Stimulated activated CD4-positive, alpha-beta T cell treated with anti-CD3 and anti-CD28 coated beads, Interleukin-1b, Interleukin-23, amount 100 ng/mL, for 24 hours (primary cell): ENCODE measurements around the gene FLNB.
"Not testable (repeated sequence)": the region's sequence is repeated elsewhere in the genome, so short reads cannot be mapped to it uniquely, and the experiment has no call there.

Experiments
- DNase-seq, 4 experiments: peaks; one replicate each; pipeline ENCODE4 v3.0.0-alpha.2; 2020; ENCODE audit warnings: low read depth in 4 of 4, low spot score in 1 of 4

FLNB gene

DNA sequence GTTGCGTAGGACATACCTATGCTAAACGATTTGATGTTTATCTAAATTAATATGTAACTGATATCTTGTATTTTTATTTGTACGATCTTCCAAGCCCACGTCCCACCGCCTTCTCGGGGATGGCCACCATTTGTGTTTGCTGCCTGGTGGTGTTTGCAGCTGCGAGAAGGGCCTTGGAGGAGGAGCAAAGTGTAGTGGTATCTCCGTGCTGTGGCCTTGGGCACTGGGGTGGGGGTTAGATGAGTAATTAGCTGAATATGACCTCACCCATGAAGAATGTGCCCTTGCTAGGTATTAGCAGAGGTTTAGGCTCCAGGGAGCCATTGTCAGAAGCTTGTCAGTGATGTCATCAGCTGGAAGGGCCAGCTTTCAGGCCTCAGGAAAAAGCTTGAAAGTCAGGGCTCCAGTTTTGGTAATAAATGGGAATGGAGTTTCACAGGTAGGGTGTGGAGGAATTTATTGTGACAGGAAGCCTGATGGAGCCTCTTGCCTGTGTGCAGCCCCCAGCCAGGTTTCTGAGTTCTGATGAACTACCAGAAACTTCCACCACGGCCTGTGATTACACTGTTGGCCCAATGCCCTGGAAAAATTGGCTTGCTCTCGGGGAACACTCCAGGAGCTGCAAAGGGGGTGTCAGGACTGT lies 41.0 kb downstream of the FLNB start:
- no peak for DNase-seq

DNA sequence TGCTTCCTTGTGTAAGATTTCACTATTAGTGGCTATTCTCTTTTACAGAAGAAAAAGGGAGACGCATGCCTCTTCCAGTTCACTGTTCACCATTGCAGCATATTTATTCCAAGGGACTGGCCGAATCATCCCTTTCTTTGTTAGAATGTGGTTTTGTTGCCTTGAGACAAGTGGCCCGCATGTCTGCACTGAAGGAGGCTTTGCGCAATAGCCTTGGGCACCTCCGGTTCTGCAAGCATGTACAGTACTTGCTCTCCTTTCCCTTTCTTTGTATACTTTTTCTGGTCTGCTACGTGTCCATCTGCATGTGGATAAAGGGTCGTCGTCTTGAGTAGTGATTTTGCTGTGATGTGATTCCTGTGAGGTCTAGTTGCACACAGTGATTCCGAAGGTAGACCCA lies 43.0 kb downstream of the FLNB start:
- no peak for DNase-seq

DNA sequence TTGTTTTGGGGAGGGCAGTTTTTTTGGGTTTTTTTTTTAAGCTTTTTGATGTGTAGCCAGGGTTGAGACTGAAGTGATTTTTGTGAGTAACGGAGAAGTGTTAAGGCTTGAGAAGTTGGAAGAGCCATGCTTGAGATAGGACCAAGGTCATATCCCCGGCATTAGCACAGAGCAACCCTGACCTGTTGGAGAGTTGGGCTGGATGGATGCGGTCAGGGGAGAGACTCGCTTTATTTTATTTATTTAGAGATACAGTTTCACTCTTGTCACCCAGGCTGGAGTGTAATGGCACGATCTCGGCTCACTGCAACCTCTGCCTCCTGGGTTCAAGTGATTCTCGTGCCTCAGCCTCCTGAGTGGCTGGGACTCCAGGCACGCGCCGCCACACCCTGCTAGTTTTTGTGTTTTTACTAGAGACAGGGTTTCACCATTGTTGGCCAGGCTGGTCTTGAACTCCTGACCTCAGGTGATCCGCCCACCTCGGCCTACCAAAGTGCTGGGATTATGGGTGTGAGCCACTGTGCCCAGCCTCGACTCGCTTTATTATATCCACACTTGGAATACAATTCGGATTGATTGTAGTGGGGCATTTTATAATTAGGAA lies 43.5 kb downstream of the FLNB start:
- not testable (repeated sequence) for DNase-seq

DNA sequence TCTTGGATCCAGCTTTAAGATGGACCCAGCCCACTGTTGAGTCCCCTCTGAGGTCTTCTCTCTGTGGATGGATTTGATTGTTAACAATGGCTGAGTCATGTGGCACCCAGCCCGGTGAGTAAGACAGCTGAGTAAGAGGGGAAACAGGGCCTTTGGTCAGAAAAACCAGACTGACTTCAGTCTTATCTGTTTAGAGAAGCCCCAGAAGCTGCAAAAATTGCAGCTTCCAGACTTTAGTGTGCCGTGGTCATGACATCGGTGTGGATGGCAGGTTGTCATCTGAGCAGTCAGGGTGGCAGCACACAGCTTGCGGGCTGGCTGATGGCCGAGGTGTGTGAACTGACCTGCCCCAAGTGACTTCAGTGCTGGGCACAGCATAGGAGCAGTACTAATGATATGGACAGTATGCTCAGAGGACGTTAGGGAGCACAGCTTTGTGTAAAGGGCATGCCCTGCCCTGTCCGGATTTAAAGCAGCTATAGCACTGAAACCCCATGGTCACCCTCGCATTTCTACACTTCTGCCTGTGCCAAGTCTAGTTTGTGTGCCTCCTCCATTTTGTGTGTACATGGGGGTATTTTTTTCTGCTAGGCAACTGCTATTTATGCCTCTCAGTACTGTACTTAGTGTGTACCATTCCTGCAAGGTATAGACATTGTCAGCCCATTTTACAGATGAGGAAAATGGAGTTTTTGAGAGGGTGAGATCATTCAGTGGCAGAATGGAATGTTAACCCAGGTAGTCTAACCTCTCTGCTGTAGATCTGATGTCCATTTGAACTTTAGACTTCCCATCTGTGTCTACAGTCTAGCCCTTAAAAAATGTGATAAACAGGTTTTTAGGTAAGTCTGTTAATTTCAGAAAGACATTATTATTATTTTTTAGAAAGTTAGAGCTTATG lies 44.4 kb downstream of the FLNB start:
- peak in 3 of 4 experiments; percentile 6 to 26 (median 16) for DNase-seq

DNA sequence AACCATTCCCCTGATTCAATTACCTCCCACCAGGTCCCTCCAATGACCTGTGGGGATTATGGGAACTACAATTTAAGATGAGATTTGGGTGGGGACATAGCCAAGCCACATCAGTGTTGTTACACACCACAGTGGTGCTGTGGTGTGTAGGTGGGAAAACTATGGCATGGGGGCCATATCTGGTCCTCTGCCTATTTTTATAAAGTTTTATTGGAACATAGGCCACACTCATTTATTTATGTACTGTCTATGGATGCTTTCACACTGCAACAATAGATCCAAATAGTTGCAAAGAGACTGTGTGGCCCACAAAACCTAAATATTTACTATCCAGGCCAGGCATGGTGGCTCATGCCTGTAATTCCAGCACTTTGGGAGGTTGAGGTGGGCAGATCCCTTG lies 46.4 kb downstream of the FLNB start:
- no peak for DNase-seq

DNA sequence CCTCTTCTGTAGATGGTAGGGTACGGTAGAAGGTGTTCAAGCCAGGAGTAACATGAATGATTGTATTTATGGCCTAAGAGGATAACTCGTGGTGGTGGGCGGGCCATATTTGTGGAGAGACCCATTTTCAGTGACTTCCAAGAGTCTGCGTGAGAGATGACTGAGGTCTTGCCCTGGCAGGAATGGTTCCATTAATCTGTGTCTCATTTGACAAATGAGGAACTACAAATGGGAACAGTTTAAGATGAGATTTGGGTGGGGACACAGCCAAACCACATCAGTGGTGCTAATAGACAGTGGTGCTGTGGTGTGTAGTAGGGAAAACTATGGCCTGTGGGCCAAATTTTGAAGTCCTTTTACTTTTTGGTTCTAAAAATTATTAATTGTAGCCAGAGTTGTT lies 47.1 kb downstream of the FLNB start:
- no peak for DNase-seq

DNA sequence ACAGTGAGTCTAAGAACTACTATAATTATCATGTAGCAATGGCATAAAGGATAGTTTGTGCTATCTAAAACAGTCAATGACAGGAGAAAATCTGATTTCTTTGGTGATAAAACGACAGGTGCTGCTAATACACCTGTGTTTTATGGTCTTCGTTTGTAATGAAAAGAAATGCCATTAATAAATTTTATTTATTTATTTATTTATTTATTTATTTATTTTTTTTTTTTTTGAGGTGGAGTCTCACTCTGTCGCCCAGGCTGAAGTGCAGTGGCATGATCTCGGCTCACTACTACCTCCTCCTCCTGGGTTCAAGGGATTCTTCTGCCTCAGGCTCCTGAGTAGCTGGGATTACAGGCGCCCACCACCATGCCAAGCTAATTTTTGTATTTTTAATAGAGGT lies 47.7 kb downstream of the FLNB start:
- DNase-seq = not testable (repeated sequence)

DNA sequence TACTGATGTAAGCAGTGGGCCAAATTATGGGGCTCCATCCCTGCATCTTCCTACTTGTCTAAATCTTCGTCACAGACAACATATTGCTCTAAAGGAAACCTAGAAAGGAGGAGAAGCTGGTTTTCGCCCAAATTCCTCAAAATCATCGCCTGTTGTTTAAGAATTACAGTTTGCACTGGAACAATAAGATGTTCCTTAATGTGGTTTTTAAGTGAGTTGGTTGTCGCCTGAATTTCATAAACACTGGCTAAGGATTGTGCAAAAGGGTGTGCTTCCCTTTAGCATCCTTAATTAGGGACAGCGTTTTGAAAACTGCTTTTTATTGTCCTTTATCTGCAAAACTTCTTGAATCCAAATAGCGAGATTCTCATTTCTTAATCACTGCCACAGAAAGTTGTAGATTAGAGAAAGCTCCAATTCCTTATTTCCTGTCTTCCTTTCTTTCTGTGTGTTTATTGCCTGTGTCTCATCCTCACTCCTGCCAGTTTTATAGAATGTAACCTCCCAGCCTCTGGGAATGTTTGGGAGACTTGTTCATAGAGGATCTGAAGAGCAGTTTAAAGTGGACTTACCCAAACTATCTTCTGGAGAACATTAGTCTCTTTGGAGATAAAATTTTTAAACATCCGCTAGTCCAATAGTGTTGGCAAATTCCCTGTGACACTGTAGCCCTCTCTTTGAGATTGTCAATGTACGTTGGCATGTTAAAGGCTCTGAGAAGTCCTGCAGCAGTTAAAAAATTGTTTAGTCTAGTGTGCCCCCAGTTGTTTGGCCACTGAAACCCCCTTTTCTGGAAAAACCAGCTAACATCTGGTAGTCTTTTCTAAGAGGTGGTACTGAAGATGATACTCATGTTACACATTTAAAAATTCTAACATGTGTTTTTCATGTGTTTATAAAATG lies 50.4 kb downstream of the FLNB start:
- DNase-seq = no peak

DNA sequence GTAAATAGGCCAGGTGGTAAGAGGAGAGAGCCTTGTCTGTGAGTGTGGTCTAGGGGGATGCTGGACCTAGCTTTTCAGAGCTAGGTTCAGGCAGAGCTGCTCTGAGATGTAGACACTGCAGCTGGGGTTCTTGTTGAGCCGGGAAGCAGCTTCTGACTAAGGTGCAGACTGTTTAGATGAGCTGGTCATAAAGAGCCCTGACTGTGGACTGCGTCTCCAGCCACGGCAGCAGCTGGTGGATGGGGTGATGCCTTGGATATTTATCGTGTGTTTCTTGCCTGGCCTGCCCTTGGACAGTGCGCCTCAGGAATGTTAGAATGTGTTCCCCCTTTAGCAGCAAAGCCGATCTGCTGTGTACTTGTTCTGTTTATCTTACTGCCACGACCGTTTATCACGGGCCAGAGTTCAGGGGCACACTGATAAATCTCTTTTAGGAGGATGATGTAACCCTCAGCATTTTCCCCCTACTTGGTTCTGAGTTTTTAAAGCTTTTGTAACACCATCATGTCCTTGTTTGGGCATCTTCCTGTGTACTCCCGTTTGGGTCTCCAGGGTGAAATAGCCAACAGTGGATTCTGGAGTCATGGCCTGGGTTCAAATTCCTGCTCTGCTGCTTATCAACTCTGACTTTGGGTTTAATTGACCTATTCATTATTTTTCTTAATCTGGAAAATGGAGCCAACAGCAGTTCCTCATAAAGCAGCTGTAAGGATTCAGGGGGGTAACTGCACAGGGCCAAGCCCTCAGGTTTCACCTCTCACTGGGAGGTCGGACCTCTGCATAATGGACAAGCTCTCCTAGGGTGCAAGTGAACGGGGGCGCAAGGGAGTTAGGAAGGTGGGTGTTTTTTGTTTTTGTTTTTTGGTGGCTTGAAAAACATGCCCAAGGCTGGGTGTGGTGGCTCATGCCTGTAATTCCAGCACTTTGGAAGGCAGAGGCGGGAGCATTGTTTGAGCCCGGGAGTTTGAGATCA lies 51.4 kb downstream of the FLNB start:
- DNase-seq = no peak

DNA sequence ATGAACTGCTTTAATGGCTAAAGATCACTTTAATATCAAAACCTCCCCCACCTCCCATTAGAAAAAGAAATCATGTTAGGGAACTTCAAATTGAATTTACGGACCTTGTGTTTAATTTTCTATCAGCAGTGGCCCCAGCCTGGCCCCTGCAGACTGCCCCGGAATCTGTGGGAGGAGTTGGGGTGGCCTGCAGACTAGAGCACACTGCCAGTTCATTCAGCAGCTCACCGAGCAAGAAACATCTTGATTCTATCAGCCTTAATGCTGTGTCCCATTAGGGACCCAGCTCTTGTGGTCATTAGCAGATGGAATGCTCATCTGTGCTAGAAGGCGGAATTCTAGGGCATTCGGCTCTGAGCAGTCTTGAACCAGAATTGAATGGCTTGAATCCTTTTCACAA lies 54.2 kb downstream of the FLNB start:
- no peak for DNase-seq

DNA sequence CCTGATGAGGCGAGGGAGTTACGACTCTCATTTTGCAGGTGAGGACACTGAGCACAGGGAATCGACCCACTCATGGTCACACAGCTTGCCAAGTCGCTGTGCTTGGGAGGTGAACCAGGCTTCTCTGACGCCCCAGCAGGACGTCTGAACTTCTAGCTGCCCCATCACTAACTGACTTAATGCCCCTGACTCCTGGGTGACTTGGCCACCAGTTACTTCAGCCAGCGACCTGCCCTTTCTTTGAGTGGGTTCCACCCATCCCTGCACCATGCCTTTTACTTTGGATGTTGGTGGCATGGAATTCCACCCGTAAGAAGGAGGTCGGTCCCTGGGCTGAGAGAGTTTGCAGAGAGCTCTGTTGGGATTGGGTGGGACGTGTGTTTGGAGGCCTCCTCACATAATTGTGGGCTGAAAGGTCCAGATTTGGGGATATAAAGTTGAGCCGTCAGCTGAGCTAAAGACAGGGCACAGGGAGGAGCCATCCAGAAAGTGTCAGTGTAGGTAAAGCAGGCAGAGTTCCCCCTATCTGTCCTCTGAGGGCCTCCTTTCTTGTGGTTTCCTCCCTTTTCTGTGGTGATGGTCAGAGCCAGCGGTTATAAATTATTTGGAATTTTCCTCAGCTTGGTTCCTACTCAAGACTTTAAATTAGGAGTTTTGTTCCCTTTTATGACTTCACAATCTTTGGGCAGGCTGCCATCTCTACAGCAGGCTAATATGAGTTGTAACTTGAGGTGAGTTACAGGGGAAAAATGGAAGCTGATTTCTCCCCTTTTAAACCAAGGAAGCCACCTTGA lies 55.0 kb downstream of the FLNB start:
- DNase-seq = no peak

DNA sequence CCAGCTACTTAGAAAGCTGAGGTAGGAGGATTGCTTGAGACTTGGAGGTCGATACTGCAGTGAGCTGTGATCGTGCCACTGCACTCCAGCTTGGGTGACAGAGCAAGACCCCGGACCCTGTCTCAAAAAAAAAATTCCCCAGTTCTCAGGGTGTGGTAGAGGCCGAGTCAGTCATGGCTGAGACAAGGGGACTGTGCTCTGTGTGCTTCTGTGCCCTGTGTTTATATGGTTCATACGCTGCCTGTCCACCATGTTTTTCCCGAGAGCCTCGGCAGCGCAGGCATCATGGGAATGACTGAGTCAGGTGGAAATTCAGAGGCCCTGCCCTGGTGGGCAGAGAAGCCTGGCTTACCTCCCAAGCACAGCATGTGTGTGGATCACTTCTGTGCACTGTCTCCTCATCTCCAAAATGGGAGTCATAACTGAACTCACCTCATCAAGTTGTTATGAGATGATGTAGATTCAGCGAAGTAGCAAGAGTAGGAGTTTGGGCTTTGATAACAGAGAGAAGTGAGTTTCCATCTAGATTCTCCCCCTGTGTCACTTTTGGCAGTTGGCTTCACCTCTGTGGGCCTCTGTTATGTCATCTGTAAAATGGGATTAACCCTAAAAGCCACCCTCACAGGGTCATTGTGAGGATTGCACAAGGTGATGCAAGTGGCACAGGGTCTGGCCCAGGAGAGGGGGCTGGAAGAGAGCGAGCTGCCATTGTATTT lies 56.9 kb downstream of the FLNB start:
- no peak for DNase-seq

DNA sequence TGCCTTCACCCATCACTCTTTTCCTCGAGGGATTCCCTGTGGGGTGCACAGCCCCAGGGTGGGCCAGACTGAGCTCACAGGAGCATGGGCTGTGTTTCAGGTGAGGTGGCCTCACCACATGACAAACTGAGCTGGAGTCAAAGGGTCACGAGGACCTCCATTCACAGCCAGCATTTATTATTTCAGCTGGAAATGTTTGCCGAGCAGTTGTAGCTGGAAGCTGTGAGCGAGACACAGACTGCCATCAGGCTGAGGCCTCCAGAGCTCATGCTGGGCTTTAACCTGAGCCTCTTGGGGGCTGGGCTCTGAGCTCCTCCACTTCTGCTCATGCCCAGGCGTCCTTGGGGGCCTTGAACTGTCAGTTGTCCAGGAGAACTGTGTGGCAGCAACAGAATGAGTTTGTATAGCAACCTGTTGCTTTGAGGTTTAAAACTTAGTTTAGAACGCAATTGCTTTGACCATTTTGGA lies 57.5 kb downstream of the FLNB start:
- DNase-seq = no peak

DNA sequence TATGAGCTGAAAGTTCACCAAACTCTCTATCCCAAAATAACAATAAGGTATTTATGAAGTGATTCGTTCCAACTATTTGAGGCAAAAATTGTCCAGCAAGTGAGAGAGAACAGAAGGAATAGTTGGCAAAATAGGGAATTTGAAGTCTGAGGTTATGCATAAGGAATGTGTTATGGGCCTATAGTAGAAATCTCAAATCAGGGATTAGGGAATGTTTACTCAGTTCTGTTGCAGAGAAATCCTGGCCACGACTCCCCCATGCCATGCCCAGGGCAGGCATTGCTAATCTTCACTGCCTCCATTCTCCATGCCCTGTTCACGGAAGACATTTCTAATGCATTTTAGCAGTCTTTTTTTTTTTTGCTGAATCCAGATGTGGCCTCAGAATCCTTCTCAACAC lies 58.6 kb downstream of the FLNB start:
- no peak for DNase-seq

DNA sequence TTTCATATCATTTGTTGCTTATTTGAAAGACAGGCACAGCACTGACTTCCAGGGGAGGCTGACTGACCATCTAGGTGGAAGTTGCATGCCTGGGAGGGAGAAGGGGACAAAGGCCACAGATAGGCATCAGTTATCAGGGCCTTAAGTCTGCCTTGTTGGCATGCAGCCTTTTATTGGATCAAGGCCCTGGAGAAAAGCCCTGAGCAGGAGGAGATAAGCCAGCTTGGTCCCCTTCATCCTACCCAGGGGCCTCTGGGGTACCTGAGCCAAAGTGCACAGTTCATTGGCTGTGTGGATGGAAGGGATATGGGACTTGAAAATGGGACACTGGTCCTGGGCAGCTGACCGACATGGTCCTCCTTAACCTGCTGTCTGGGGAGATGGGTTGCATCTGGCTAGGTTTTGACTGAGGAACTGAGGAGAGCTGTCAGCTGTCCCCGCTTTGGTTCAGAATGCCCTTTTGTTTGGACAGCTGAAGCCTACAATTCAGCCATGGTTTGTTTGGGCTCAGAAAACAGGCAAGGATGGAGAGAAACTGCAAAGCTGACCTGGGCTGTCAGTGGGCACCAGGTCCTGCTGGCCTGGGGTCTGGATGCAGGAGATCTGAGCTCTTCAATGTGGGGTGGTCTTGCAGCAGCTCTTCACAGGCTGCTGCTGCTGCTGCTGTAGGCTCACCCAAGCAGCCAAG lies 60.0 kb downstream of the FLNB start:
- DNase-seq = no peak

DNA sequence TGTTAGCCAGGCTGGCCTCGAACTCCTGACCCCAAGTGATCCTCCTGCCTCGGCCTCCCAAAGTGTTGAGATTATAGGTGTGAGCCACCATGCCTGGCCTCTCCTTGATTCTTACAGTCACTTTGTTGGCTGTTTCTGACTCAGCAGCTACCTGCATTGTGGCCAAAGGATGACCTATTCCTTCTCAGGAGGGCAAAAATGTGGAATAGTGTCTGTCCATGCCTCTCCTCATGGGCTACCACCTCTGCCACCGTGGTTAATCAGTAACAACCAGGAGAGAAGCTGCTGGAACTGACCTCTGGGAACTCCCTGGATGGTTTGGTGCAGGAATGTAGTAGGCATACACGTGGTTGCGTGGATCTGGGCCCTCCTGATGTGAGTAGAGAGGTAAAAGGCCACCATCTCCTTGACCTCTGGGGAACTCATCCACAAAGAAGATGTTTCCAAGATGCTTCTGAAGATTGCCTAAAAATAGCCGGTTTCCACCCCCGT lies 63.3 kb downstream of the FLNB start:
- DNase-seq = no peak

DNA sequence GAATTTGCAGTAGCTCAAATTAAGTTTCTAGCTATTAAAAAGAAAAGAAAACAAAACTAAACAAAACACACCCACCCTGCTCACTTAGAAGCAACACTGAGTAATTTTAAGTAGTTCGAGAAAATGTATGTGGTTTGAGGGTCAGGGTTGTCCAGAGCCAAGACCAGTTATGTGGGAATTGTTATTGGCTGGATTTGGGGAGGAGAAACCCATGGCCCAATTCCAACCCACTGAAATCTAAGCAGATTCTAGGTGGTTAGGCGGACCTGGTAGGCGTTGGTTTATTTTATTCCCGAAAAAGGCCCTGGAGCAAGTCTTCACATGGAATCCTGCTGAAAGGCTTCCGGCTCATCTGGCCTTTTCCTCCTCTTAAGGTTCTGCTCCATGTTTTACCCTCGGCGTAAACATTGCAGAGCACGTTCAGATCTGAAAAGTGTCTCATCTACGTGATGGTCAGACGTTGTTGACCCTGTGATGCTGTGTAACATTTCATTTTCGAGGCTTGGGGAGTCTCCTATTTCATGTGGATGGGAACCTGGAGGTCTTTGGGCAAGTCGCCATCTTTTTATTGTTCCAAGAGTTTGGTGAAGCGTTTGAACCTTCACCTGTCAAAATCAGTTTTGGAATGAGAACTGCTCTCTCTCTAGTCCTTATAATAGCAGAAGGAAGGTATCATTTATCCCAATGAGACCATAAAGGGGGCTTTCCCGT lies 64.0 kb downstream of the FLNB start:
- no peak for DNase-seq
